NCI-H1092 treated with DMSO at 0.1 percent for 48 hours (cell line): ENCODE results near the gene CDKN2AIP.

Experiments used
- DNase-seq: peaks from one replicate; lab custom pipeline; 2025; lab: John Stamatoyannopoulos, UW

Gene CDKN2AIP, protein sequence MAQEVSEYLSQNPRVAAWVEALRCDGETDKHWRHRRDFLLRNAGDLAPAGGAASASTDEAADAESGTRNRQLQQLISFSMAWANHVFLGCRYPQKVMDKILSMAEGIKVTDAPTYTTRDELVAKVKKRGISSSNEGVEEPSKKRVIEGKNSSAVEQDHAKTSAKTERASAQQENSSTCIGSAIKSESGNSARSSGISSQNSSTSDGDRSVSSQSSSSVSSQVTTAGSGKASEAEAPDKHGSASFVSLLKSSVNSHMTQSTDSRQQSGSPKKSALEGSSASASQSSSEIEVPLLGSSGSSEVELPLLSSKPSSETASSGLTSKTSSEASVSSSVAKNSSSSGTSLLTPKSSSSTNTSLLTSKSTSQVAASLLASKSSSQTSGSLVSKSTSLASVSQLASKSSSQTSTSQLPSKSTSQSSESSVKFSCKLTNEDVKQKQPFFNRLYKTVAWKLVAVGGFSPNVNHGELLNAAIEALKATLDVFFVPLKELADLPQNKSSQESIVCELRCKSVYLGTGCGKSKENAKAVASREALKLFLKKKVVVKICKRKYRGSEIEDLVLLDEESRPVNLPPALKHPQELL

DNA sequence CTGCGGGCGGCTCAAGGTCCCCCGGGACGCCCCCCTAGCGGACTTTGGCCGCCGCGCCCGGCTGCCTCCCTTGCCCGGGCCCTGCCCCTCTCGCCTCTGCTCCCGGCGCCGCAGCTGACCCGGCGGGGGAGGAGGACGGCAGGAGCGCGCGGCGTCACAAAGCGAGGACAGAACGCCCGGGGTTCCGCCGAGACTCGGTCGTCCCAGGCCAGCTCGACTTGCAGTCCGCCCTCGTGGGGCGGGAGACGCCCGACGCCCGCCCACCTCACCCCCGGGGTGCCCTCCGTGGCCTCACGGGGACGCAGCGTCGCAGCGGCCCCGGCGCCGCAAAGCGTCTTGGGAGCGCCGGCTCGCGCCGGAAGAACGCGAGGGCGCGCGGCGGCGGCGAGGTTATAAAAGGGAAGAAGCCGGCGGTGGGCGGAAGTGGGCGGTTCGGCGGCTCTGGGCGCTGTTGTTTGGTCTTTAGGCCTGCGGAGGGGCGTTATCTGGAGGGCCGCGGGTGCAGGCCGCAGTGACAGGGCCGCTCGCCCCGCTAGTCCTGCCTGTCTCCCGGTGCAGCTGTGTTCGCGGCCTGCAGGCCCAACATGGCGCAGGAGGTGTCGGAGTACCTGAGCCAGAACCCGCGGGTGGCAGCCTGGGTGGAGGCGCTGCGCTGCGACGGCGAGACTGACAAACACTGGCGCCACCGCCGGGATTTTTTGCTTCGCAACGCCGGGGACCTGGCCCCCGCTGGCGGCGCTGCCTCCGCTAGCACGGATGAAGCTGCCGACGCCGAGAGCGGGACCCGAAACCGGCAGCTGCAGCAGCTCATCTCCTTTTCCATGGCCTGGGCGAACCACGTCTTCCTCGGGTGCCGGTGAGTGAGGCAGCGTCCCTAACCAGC is at the start of gene CDKN2AIP:
Gene CDKN2AIP, plus strand, starts transcription at position 423 of the 883 bp plus-strand sequence. Its CDS starts 162 bp downstream, at position 585.
- peak; percentile 95 for DNase-seq

DNA sequence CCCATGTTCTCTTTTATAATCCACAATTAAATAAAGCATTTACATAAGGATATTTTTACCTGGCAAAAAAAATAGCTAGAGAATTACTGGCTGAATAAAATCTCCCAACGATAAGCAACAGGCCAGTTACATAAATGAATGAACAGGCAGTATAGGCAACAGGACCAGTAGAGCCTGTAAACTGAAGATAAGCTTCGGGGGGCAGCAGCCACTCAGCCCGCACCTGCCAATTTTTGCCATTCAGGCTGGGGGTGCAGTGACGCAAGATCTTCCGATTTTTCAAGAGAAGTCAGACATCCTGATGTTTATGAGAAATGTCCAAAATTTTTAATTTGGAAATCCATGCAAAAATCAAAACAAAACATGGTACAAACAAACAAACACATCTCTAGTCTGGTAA is 49.0 kb upstream of the CDKN2AIP start:
- no peak for DNase-seq

DNA sequence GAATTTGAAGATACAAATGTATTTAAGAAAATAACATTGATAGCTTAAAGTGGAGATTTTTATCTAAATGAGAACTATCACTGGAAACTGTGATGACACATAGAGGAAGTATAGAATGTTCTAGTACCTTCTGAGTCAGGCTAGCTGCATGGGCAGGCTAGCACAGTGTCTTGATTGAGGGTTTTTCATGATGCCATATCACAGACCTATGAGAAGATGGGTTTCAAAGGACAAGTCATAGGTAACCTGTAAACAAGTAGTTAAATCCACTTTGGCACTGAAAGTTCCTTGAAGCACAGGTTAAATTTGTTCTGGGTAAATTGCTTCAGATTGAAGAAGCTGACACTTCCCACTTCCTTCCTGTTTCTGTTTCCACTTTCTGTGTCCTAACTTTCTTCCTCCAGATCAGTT is 48.2 kb upstream of the CDKN2AIP start:
- DNase-seq = no peak

DNA sequence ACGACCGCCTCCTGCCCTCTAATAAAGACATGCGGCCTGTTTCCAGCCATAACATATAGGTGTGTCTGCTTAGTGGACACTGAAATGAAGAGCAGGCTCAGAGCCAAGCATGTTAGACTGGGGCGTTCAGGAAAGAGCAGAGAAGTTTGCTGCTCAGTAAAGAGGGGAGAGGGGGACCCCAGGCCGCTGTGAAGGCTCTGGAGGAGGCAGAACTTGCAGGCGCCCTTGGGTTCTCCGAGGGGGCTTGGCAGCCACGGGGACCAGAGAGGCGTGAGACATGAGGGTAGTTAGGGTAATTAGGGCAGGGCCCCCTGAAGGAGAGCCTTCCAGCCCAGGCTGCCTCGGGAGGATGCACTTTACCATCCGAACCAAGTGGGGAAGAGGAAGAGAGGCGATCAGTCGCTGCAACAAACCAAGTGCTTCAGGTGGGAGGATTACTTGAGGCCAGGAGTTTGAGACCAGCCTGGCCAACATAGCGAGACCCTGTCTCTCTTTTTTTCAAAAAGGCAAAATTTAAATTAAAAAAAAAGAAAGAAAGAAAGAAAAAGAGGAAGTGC is 46.6 kb upstream of the CDKN2AIP start:
- DNase-seq = no peak

DNA sequence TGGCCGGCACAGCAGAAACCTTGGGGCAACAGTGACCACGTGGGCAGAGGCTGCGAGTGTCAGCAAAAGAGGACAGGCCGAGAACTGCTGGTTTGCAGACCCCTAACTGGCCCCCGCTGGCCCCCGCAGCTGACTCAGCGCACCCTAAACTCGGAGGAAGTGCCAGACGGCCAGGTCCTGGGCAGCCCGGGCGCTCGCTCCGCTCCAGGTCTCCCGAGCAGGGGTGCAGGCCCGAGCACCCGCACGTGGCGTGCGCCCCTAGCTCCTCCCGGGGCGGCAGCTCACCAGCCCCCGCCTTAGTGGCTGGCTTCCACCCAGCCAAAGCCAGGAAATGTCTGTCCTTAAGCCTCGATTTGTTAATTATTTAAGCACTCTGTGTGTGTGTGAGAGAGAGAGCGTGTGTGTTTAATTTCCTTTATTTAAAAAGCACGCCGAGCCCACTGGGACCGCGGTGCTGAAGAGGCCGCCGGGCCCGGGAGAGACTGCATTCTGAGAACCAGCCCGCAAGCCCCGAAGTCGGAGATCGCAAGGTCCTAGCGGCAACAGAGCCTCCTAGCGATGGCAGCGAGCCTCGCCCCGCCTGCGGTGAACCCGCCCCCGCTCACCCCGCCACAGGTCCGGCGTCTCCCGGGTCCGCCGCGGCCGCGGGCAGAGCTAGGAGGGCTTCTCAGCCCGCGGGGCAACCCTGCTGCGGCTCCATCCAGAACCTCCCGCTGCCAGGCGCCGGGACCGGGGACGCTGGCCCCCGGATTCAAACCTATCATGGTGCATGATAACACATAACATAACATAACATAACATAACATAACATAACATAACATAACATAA is 45.9 kb upstream of the CDKN2AIP start:
- DNase-seq = peak; percentile 71

DNA sequence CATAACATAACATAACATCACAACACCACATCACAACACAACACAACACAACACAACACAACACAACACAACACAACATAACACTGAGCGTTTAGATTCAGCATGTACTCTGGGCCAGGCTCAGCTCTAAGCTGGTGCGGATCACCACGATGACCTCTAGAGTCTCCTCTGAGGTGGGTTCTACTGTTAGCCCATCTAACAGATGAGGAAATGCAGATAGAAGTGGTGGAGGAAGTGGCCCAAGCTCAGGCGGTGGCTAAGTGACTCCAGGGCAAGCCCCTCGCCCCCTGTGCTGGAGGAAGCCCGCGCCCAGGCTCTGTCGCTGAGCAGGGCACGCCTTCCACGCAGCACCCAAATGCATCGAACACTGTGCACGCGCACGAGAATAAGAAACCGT is 45.3 kb upstream of the CDKN2AIP start:
- no peak for DNase-seq

DNA sequence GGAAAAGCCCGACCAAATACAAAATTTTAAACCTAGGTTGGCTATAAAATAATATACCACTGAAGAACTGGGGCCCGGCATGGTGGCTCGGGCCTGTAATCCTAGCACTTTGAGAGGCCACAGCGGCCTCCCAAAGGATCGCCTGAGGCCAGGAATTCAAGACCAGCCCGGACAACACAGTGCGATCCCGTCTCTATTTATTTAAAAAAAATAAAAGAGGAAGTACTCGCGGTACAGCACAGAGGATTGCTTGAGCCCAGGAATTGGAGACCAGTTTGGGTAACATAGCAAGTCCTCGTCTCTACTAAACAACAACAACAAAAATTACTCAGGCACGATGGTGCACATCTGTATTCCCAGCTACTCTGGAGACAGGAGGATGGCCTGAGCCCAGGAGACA is 44.8 kb upstream of the CDKN2AIP start:
- no peak for DNase-seq

DNA sequence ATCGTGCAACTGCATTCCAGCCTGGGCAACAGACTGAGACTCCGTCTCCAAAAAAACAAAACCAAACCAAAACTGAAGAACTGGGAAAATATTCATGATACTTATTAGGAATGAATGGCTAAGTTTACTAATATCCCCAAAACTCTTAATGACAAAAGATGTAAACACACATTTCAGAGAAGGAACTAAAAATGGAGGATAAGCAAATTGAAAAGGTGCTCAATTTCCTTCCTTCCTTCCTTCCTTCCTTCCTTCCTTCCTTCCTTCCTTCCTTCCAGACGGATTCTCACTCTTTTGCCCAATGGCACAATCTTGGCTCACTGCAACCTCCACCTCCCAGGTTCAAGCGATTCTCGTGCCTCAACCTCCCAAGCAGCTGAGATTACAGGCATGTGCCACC is 44.4 kb upstream of the CDKN2AIP start:
- no peak for DNase-seq

DNA sequence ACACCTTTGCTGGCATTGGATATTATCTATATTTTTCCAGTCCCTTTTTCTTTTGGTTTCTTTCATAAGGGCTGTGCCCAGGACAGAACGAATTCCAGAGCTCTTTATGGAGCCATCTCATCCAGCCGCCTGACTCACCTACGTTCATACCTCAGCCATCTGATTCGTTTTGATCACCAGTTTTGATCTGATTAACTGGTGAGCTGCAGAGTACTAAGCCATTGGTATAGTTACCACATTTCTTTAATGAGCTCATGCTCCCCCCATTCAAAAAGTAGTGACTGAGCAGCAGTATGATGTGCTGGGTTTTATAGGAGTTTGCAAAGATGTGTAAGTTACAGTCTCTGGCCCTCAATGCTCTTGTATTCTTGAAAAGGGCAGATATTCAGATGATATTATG is 43.0 kb upstream of the CDKN2AIP start:
- DNase-seq = no peak

DNA sequence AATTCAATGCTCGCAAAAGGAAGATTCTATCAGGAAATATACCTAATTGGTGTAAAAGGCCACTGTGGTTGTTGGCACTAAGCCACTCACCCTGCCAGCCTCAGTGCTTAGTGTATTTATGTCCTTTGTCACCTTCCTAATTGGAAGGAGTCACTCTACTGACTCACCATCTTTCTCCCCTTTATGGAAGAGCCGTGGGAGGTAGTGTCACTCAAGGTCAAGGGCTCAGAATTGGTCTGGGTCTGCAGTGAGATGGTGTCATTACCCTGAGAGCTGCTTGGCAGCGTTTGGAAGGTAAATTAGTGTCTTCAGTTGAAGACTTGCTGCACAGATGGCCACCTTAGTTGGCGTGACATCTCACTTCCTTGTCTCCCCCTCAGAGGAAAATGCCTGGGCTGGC is 41.7 kb upstream of the CDKN2AIP start:
- peak; percentile 8 for DNase-seq

DNA sequence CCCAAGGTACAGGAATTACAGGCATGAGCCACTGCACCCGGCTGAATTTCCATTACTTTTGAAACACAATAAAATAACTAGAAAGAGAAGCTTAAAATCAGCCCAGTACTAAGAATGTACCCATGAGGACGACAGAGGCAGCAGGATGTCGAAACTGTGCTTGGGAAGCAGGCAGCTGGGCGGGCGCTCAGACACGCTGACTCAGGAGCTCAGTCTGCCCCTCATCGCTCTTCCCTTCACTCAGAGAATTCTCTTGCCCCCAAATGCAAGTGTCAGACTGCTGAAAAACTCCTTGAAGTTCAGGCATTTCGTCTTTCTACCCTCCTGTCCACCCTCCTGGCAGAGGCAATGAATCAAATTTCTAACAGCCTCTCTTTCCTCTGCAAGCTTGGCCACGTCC is 41.0 kb upstream of the CDKN2AIP start:
- DNase-seq = no peak

DNA sequence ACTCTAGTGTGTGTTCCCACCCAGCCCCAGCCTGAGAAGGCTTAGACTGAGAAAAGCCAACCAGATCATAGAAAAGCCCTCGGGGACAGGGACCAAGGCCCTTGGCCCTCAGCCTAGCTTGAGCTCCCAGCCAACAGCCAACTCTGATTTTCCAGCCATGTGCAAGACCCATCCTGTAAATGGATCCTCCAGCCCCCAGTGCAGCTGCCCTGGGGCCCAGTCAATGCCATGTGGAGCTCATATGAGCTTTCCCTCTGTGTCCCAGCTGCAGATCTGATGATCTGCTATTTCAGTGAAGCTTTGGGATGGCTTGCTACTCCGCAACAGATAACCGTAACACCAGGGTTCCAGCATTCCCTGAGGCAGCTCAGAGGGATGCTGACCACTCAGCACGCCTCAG is 40.5 kb upstream of the CDKN2AIP start:
- no peak for DNase-seq

DNA sequence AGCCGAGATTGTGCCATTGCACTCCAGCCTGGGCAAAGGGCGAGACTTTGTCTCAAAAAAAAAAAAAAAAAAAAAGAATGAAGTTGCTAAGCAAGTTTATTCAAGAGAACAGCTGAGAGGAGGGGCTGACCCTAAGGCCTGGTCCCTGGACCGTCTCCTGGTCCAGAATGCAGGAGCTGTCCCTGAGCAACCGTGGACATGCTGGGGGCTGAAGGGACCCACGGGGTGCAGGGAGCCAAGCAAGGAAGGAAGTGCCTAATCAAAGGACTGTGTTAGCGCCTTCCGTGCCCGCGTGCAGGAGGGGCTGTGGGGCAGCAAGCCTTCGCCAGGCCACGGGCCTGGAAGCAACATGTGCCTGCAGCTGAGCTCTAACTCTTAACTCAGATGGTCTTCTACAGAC is 39.1 kb upstream of the CDKN2AIP start:
- DNase-seq = no peak

DNA sequence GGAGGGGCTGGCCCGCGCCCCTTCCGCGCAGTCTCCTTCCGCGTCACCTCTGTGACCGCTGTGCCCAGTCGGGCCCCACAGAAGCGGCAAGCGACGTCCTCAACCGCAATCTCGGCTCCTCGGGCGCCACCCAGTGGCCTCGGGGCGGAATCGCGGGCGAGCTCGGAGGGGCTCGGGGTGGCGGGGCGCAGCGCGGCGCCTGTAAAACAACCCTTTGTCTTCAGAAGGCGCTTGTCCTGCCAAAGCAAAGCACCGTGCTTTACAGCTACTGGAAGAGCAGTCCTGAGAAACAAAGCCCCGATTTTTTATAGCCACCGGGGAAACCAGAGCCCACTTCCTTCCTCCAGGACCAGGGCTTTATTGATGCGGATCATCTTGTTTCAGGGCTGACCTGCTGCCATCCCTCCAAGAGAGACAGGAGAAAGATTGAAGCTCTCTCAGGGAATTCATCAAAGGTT is 37.3 kb upstream of the CDKN2AIP start:
- DNase-seq = peak; percentile 90

DNA sequence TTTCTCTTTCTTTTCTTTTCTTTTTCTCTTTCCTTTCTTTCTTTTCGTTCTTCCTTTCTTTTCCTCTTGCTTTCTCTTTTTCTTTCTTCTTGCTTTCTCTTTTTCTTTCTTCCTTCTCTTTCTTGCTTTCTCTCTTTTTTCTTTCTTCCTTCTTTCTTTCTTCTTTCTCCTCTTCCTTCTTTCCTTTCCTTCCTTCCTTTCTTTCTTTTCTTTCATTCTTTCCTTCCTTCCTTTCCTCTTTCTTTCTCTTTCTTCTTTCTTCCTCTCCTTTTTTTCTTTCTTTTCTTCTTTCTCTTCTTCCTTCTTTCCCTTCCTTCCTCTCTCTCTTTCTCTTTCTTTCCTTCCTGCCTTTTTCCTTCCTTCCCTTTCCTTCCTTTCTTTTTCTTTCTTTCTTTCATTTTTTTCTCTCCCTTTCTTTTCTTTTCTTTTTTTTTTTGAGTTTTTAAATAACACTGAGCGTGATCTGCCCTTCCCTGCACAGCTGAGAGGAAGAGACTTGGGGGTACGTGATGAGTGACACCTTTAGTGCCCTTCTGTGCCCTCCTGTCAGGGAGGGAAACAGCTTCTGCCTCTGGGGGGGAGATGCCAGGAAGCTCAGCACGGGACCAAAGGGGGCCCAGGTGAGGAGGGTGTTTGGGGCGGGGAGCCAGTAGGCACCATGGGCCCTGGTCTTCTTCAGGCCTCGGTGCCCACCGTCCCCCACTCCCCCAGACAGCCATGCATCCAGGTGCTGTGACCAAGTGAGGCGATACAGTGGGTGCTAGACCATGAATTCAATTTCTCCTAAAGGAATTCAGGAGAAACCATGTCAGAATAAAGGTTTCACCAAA is 36.6 kb upstream of the CDKN2AIP start:
- peak; percentile 9 for DNase-seq

DNA sequence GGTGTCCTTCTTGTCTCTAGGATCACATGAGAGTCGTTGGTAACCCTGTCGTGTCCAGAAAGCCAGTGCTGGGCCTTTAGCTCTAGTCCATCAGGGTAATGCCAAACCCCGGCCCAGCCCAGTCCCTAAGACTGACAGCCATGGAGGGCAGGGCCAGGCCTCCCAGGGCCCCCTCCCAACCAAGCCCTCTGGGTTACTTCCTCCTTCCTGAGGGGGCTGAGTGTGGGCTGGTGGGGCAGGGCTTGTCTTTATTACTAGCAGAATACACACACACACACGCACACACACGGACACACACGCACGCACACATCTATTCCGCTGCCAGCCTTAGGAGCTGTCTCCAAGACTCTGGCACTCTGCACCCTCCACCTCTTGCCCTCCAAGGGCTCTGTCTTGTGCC is 35.6 kb upstream of the CDKN2AIP start:
- DNase-seq = no peak

DNA sequence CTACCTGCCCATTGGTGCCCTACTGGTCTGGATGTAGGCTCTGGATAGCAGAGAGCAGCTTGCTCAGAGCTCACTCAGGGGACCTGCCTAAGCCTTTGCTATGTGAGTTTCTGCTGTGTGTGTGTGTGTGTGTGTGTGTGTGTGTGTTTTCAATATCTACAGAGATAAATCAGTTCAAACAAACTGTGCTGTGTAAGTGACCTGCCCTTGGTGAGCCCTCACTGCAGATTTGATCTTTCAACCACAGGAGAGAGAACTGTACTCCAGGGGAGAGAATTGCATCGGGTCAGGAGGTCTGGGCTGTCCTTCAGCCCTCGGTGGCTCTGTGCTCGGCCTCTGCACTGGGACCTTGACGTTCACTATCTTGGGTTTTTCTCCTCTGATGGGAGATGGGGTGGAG is 35.0 kb upstream of the CDKN2AIP start:
- DNase-seq = no peak

DNA sequence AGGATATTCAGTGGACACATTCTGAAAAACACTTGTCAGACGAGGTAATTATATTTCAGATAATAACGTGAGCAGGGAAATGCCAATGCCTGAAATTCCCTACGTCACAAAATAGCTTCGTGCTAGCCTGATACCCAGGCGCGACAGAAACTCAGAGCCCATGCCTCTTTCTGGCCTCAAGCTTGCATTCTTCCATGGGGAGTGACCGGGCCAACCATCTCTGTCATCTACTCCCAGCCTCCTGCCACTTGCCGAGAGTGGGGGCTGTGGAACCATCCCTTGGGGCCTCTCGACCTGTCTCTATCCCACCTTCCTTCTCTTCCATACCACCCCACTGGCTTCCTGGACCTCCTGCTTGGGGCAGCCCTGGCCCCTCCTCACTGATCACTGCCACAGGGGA is 34.5 kb upstream of the CDKN2AIP start:
- no peak for DNase-seq

DNA sequence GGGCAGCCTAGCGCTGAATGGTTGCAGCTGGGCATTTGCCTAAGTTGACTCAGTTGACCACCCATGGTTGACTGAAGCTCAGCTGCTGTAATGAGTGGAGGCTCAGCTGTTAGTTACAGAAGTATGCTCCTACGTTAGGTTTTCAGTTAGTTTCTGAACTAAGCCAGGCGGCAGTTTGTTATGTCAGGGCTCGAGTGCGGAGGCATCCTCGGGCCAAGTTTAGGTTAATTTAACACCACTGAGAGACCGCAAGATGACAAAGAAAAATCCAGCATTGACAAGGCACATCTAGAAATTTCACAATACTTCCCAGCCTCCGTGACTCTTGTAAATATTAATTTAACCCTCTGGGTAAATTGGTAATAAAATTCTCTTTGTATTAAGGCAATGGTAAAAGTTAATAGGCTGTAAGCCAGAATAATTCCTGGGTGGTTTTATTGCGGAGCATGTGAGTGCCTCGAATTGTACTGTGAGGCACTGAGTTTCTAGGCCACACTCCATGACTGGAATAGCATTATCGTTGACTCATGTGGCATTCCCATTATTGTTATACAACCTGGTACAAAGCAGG is 33.1 kb upstream of the CDKN2AIP start:
- DNase-seq = no peak

DNA sequence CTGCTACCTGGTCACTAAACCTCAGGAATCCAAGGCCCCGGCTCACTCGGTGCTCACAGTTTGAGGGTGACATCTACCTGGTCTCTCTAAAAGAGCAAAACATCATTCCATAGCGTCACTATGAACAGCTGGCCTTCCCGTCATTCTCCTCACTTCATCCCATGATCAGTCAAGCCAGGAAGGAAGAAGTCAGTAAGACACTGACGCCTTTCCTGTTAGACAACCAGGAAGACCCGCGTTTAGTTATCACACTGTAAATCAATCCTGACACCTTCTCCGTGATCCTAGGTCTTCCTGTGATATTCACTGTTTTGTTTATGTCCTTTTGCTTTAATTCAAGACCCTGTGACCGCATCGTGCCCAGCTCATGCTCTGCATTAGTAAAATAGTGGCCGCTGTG is 31.6 kb upstream of the CDKN2AIP start:
- no peak for DNase-seq
